Effector CD8-positive, alpha-beta T cell (primary cell): ENCODE results near the gene YBEY.

Source experiments
- DNase-seq: peaks from one replicate; lab custom pipeline; 2025; lab: John Stamatoyannopoulos, UW

Gene YBEY

GRCh38 chr21:46264690-46265144, 21.4 kb upstream of the YBEY start:
- DNase-seq, result no peak

GRCh38 chr21:46265736-46266525, 20.2 kb upstream of the YBEY start:
- DNase-seq, result no peak

- no peak for DNase-seq
Measured at GRCh38 chr21:46266946-46267345, 19.2 kb upstream of the YBEY start.

- no peak for DNase-seq
Measured at GRCh38 chr21:46268371-46268770, 17.8 kb upstream of the YBEY start.

GRCh38 chr21:46269466-46269865, 16.7 kb upstream of the YBEY start:
- no peak for DNase-seq

- no peak for DNase-seq
Measured at GRCh38 chr21:46273341-46273740, 12.8 kb upstream of the YBEY start.

GRCh38 chr21:46274797-46275390, 11.2 kb upstream of the YBEY start:
- no peak for DNase-seq

- DNase-seq, result no peak
Measured at GRCh38 chr21:46284077-46284644, 2.0 kb upstream of the YBEY start.

GRCh38 chr21:46284733-46285132, 1.4 kb upstream of the YBEY start:
- DNase-seq, result no peak

GRCh38 chr21:46285206-46285661, 908 bp upstream of the YBEY start, which contains the start of gene MCM3AP:
TSS of gene MCM3AP (minus strand) at chr21:46285611. CDS start at chr21:46285286, 325 bp downstream.
- DNase-seq, result no peak

- no peak for DNase-seq
Measured at GRCh38 chr21:46286648-46287002, 483 bp downstream of the YBEY start.

- DNase-seq, result no peak
Measured at GRCh38 chr21:46287541-46287940, 1.4 kb downstream of the YBEY start.

GRCh38 chr21:46289655-46290179, 3.6 kb downstream of the YBEY start:
- DNase-seq, result no peak

GRCh38 chr21:46291561-46291960, 5.4 kb downstream of the YBEY start:
- DNase-seq, result no peak

- DNase-seq, result no peak
Measured at GRCh38 chr21:46294647-46295176, 8.6 kb downstream of the YBEY start.

GRCh38 chr21:46295177-46295770, 9.1 kb downstream of the YBEY start:
- DNase-seq, result no peak

GRCh38 chr21:46295996-46296752, 10.0 kb downstream of the YBEY start:
- DNase-seq, result no peak

- no peak for DNase-seq
Measured at GRCh38 chr21:46297338-46298271, 11.5 kb downstream of the YBEY start.

- no peak for DNase-seq
Measured at GRCh38 chr21:46299167-46299566, 13.0 kb downstream of the YBEY start.

GRCh38 chr21:46301759-46302158, 15.6 kb downstream of the YBEY start:
- DNase-seq, result no peak
